Endothelial cell of umbilical vein (primary cell): Measurements from ENCODE around the gene FAM171A2. TPM values are rescaled to one million over a fixed set of nuclear protein-coding genes. Genes with fewer than 3 reads are reported as not detected.

Source experiments
- BruUV-seq: library from RNA; stranded (reverse); fragments of 400-500 nt; replicated peaks from 2 replicates; lab custom pipeline; 2021; lab: Mats Ljungman, UMichigan
- CTCF ChIA-PET: fragments of 300-600, 350-600 bp; sonication (Branson Sonifier 250); formaldehyde crosslinking; loops from one replicate; lab custom pipeline; 2021; ENCODE audit warnings: antibody characterized with exemption, inconsistent platforms; lab: Charles Lee
- POLR2A ChIA-PET: fragments of 300-600, 350-600 bp; sonication (Branson Sonifier 250); formaldehyde crosslinking; loops from one replicate; lab custom pipeline; 2021; ENCODE audit warnings: antibody characterized with exemption, inconsistent platforms; lab: Charles Lee
- DNase-seq: peaks from one replicate; pipeline ENCODE4 v3.0.0-alpha.2; 2011; ENCODE audit warnings: low read depth, low spot score
- FAIRE-seq: peaks from 2 replicates; lab custom pipeline; 2011; peaks lifted over from hg19 to GRCh38; lab: Jason Lieb, UNC
- H2AFZ ChIP-seq: 2 replicates; pipeline ENCODE4 v1.6.0; 2012; ENCODE audit warnings: low read depth, low read length, control low read depth, inconsistent platforms
- H3K27ac ChIP-seq: 2 replicates; pipeline ENCODE4 v1.5.1; 2011; ENCODE audit warnings: low read depth, mild to moderate bottlenecking, control low read depth, low read length, moderate library complexity; ENCODE audit not compliant: insufficient read depth
- H3K27me3 ChIP-seq, 2 experiments: 2 replicates each; pipeline versions ENCODE4 v1.6.0 to v1.6.1; 2011; ENCODE audit warnings: low read length in 2 of 2, mixed read lengths in 1 of 2; ENCODE audit not compliant: control insufficient read depth in 2 of 2, insufficient read depth in 2 of 2
- H3K36me3 ChIP-seq, 2 experiments: 2 replicates in 1 of 2; 3 replicates in 1 of 2; pipeline ENCODE4 v1.5.1; 2011; ENCODE audit warnings: low read length in 2 of 2, mild to moderate bottlenecking in 1 of 2, moderate library complexity in 1 of 2; ENCODE audit not compliant: control insufficient read depth in 2 of 2, insufficient read depth in 2 of 2; ENCODE audit errors: extremely low read depth in 1 of 2
- H3K4me1 ChIP-seq: 3 replicates; pipeline ENCODE4 v1.5.1; 2011; ENCODE audit warnings: mild to moderate bottlenecking, low read length; ENCODE audit not compliant: control insufficient read depth, insufficient read depth; ENCODE audit errors: extremely low read depth
- H3K4me2 ChIP-seq: 2 replicates; pipeline ENCODE4 v1.6.1; 2011; ENCODE audit warnings: low read length, control low read depth, mixed read lengths; ENCODE audit not compliant: insufficient read depth
- H3K4me3 ChIP-seq, 3 experiments: fragments of 200-600 bp in 1 of 3; sonication (generic), shearing (Covaris generic) in 1 of 3; replicated peaks in 1 of 3; 2 replicates each; pipeline ENCODE4 v1.5.1; 2011 to 2016; ENCODE audit warnings: control low read depth in 3 of 3, low read length in 3 of 3, mild to moderate bottlenecking in 2 of 3, inconsistent platforms in 1 of 3, low read depth in 1 of 3, moderate library complexity in 1 of 3; ENCODE audit not compliant: insufficient read depth in 1 of 3
- H3K79me2 ChIP-seq: 2 replicates; pipeline ENCODE4 v1.6.0; 2012; ENCODE audit warnings: low read length, inconsistent platforms; ENCODE audit not compliant: control insufficient read depth, insufficient read depth
- H3K9ac ChIP-seq: replicated peaks from 2 replicates; pipeline ENCODE3; 2011; ENCODE audit warnings: low read length, control low read depth; ENCODE audit not compliant: insufficient read depth; ENCODE audit errors: extremely low read depth
- H3K9me1 ChIP-seq: replicated peaks from 3 replicates; pipeline ENCODE4 v1.6.0; 2011; ENCODE audit warnings: mild to moderate bottlenecking, low read length; ENCODE audit not compliant: control insufficient read depth, insufficient read depth; ENCODE audit errors: extremely low read depth
- H3K9me3 ChIP-seq: replicated peaks from 2 replicates; pipeline ENCODE4 v1.5.1; 2012; ENCODE audit warnings: low read length, inconsistent platforms; ENCODE audit not compliant: control insufficient read depth, insufficient read depth
- H4K20me1 ChIP-seq: replicated peaks from 2 replicates; pipeline ENCODE3; 2011; ENCODE audit warnings: mild to moderate bottlenecking, low read length; ENCODE audit not compliant: control insufficient read depth, insufficient read depth; ENCODE audit errors: extremely low read depth
- EZH2 ChIP-seq: IDR thresholded peaks from 2 replicates; pipeline ENCODE4 v1.6.1; 2012; ENCODE audit warnings: borderline replicate concordance, low read depth, mild to moderate bottlenecking, moderate library complexity, low read length, inconsistent platforms; ENCODE audit not compliant: severe bottlenecking
- FOS ChIP-seq: IDR thresholded peaks from 2 replicates; pipeline ENCODE4 v1.6.1; 2011; ENCODE audit warnings: mild to moderate bottlenecking, low read length, moderate library complexity, borderline replicate concordance; ENCODE audit not compliant: insufficient read depth
- GATA2 ChIP-seq: IDR thresholded peaks from 2 replicates; pipeline ENCODE4 v1.7.0; 2011; ENCODE audit warnings: low read depth, mild to moderate bottlenecking, moderate library complexity, mixed read lengths, low read length; ENCODE audit not compliant: insufficient read length, insufficient read depth
- JUN ChIP-seq: IDR thresholded peaks from 2 replicates; pipeline ENCODE4 v1.6.1; 2011; ENCODE audit warnings: borderline replicate concordance, low read depth; ENCODE audit not compliant: insufficient read length, insufficient read depth
- MAX ChIP-seq: IDR thresholded peaks from 2 replicates; pipeline ENCODE4 v1.6.1; 2011; ENCODE audit not compliant: insufficient read depth, insufficient read length
- MYC ChIP-seq: IDR thresholded peaks from one replicate; pipeline ENCODE4 v1.6.1; 2011; ENCODE audit warnings: mild to moderate bottlenecking, low read depth, low read length
- POLR2A ChIP-seq: IDR thresholded peaks from 2 replicates; pipeline ENCODE4 v1.6.1; 2012; ENCODE audit warnings: low read depth, mild to moderate bottlenecking, control low read depth, low read length
- POLR2AphosphoS5 ChIP-seq: IDR thresholded peaks from 2 replicates; pipeline ENCODE4 v1.6.1; 2012; ENCODE audit warnings: low read depth, mild to moderate bottlenecking, control low read depth, low read length, moderate library complexity; ENCODE audit not compliant: insufficient read depth
- dilution Hi-C: fragments of 300-500 bp; cut with MboI; formaldehyde crosslinking; loops from one replicate; pipeline ENCODE4 v1.15.0; 2019; ENCODE audit warnings: low sequenced_read_pairs; ENCODE audit not compliant: extremely low pct_ligation_motif_present
- intact Hi-C: fragments of 100-400 bp; cut with micrococcal nuclease; formaldehyde crosslinking; loops from one replicate; pipeline ENCODE4 v1.10.0; 2022
- polyA plus RNA-seq, 4 experiments: library from polyadenylated mRNA; depleted of rRNA in 3 of 4; stranded (reverse) in 3 of 4; unstranded in 1 of 4; fragments of >200 nt; gene quantifications; 2 replicates each; pipeline versions ENCODE4 v1.2.1 to v1.2.3, GENCODE V29; 2011 to 2012; ENCODE audit warnings: missing spikeins in 1 of 4
- total RNA-seq: library from RNA; stranded (reverse); gene quantifications from 2 replicates; pipeline ENCODE4 v1.2.3, GENCODE V29; 2021
- TF ChIP-seq, protein P1 (sequence below), 2 donors: IDR thresholded peaks; 1 replicate in 1 of 2; 2 replicates in 1 of 2; pipeline ENCODE4 v1.5.1; 2011; ENCODE audit warnings: low read length in 2 of 2, mild to moderate bottlenecking in 2 of 2, moderate library complexity in 2 of 2, control low read depth in 1 of 2, inconsistent platforms in 1 of 2, low read depth in 1 of 2; ENCODE audit not compliant: insufficient read depth in 1 of 2; ENCODE audit errors: extremely low read depth in 1 of 2

FAM171A2 gene
- total and polyA plus RNA-seq, 2 donors (not counting 3 experiments of a cell fraction or from before 2014, with no cell fraction given) = 11.3 to 13.4 TPM

- Histone ChIP-seq H3K4me3 (no peak overlapping the region), H3K79me2 (no peaks in the 10 kb centered on the region), H3K27me3 (peaks cover 13% of the 10 kb centered on the region in 2 experiments), H3K4me1 (peaks cover 8% of the 10 kb centered on the region), H3K9ac (no peak overlapping the region), H3K36me3 (no peaks in the 10 kb centered on the region), H3K27ac (no peak overlapping the region), H3K9me3 (no peaks in the 10 kb centered on the region), H3K4me2 (no peak overlapping the region), H4K20me1 (no peaks in the 10 kb centered on the region), H3K9me1 (no peaks in the 10 kb centered on the region), H2AFZ (no peak overlapping the region)
- FAIRE-seq (no peak), DNase-seq (no peak)
- TF ChIP-seq POLR2AphosphoS5 (no peak), EZH2 (no peak), POLR2A (no peak), JUN (no peak), MAX (no peak), MYC (no peak), GATA2 (no peak), FOS (no peak)
- TF ChIP-seq, protein P1, sequence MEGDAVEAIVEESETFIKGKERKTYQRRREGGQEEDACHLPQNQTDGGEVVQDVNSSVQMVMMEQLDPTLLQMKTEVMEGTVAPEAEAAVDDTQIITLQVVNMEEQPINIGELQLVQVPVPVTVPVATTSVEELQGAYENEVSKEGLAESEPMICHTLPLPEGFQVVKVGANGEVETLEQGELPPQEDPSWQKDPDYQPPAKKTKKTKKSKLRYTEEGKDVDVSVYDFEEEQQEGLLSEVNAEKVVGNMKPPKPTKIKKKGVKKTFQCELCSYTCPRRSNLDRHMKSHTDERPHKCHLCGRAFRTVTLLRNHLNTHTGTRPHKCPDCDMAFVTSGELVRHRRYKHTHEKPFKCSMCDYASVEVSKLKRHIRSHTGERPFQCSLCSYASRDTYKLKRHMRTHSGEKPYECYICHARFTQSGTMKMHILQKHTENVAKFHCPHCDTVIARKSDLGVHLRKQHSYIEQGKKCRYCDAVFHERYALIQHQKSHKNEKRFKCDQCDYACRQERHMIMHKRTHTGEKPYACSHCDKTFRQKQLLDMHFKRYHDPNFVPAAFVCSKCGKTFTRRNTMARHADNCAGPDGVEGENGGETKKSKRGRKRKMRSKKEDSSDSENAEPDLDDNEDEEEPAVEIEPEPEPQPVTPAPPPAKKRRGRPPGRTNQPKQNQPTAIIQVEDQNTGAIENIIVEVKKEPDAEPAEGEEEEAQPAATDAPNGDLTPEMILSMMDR (IDR thresholded peaks at IDR 0.05; ENCODE audit: extremely low read depth in 1 of 2, insufficient read depth in 1 of 2, low read depth in 1 of 2, low read length in 2 of 2) = no peak
- ChIA-PET POLR2A (no interaction called here), CTCF (interaction anchor here (1.5 to 3.0 kb wide), 3 partner anchors 10 to 137 kb away, joined by 5 to 16 read pairs (median 11); no protein-coding TSS in a partner anchor)
- no TSS peak for BruUV-seq
- dilution Hi-C loops (no loop called here), intact Hi-C loops (no loop called here)
Observed at GRCh38 chr17:44386182-44386525, 22.5 kb upstream of the FAM171A2 start.
